ENCODE measurements around the gene TCF7L1. TPM values are rescaled to one million over a fixed set of nuclear protein-coding genes. Genes with fewer than 3 reads are reported as not detected.
A peak's percentile ranks its signal among the peaks of the same experiment; 100 is the strongest.
"Not testable (repeated sequence)": the region's sequence is repeated elsewhere in the genome, so short reads cannot be mapped to it uniquely, and the experiment has no call there.

Gene TCF7L1
- total RNA-seq, 1 donor from 2014 or later: 1.3 TPM

DNA sequence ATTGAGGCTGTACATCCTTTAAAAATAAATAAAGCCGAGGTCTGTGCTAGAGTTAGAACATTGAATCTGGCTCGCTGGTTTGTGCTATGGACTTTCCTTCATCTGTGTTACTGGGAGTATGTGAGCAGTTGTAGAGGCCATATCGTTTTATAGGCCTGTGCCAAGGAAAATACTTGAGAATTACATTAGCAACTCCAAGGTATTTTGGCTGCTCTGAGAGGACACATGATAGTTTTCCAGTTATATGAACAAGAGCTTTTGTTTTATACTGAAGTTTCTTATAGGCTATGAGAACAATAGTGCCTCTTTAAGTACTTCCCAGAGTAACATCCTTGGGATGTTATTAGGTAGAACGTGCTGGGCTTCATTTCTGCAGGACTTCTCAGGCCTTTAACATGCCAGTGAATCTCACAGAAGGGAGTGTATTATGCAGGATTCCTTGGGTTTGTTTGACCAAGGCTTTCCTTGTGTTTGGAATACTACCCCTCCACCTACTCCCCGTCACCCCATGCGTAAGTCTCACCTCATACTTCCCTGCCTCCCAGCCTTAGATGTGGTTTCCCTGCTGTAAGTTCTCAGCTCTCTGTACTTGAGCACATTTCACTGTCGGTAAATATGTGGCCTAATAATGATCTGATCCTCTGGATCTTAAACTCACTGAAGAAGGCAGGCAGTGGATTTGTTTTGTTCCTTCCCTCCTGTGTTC, 21.0 kb downstream of the TCF7L1 start:
- H3K27me3 ChIP-seq (ENCODE audit: control insufficient read depth, insufficient read depth, low read length): no peaks in the 10 kb centered on the region
- FAIRE-seq (no peak), DNase-seq (ENCODE audit: low read depth) (peak; percentile 82)
- H3K36me3 ChIP-seq (ENCODE audit: control insufficient read depth, insufficient read depth, low read length): no peaks in the 10 kb centered on the region
- TF ChIP-seq, protein P1, sequence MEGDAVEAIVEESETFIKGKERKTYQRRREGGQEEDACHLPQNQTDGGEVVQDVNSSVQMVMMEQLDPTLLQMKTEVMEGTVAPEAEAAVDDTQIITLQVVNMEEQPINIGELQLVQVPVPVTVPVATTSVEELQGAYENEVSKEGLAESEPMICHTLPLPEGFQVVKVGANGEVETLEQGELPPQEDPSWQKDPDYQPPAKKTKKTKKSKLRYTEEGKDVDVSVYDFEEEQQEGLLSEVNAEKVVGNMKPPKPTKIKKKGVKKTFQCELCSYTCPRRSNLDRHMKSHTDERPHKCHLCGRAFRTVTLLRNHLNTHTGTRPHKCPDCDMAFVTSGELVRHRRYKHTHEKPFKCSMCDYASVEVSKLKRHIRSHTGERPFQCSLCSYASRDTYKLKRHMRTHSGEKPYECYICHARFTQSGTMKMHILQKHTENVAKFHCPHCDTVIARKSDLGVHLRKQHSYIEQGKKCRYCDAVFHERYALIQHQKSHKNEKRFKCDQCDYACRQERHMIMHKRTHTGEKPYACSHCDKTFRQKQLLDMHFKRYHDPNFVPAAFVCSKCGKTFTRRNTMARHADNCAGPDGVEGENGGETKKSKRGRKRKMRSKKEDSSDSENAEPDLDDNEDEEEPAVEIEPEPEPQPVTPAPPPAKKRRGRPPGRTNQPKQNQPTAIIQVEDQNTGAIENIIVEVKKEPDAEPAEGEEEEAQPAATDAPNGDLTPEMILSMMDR (IDR thresholded peaks at IDR 0.05; ENCODE audit: insufficient read depth, low read length, severe bottlenecking): no peak
- no peak overlapping the region for H3K4me3 ChIP-seq (ENCODE audit: low read depth, low read length)

DNA sequence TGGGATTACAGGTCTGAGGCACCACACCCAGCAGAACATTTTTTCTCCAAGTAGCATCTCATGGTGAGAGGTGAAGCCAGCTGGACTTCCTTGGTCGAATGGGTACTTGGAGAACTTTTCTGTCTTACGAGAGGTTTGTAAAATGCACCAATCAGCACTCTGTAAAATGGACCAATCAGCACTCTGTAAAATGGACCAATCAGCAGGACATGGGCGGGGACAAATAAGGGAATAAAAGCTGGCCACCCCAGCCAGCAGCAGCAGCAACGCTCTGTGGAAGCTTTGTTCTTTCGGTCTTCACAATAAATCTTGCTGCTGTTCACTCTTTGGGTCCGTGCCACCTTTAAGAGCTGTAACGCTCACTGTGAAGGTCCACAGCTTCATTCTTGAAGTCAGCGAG, 21.9 kb downstream of the TCF7L1 start:
- H3K36me3 ChIP-seq (ENCODE audit: control insufficient read depth, insufficient read depth, low read length); DNase-seq (ENCODE audit: low read depth); FAIRE-seq; H3K4me3 ChIP-seq (ENCODE audit: low read depth, low read length); H3K27me3 ChIP-seq (ENCODE audit: control insufficient read depth, insufficient read depth, low read length): not testable (repeated sequence)

DNA sequence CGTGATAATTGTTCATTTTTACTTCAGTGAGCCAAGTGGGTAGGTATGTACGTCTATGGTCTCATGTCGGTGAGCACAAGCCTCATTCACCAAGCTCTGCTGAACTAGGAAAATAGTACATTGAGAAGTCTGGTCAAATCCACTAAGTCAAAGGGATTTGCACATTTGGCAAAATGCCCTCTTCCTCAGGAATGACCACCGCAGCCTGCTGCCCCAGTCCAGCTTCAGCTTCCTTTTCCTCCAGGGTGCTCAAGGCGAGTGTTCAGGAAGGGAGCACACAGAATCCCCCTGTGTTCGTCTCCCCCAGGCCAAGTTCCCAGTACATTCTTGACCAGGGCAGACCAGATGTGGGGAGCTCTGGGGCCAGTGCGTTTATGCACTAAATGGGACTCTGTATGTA, 23.0 kb downstream of the TCF7L1 start:
- Histone ChIP-seq H3K36me3 (ENCODE audit: control insufficient read depth, insufficient read depth, low read length) (no peaks in the 10 kb centered on the region), H3K4me3 (ENCODE audit: low read depth, low read length) (no peak overlapping the region), H3K27me3 (ENCODE audit: control insufficient read depth, insufficient read depth, low read length) (no peaks in the 10 kb centered on the region)
- DNase-seq (ENCODE audit: low read depth) (no peak), FAIRE-seq (no peak)
- TF ChIP-seq, protein P1 (IDR thresholded peaks at IDR 0.05; ENCODE audit: insufficient read depth, low read length, severe bottlenecking): no peak

DNA sequence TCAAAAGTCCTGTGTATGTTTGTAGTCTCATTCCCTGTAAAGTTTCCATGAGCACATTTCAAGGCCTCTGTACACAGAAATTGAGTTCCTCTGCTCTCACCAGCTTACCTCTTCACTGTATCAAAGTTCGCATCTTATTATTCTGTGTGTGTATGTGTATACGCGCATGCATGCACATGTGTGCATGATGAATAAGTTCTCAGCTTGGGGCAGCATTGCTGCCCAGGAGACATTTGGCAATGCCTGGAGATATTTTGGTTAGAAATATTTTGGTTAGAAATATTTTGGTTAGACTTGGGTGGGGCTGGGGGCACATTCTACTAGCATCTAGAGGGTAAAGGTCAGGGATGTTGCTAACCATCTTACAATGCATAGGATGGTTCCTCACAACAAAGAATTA, 23.4 kb downstream of the TCF7L1 start:
- Histone ChIP-seq H3K27me3 (ENCODE audit: control insufficient read depth, insufficient read depth, low read length) (no peaks in the 10 kb centered on the region), H3K4me3 (ENCODE audit: low read depth, low read length) (no peak overlapping the region), H3K36me3 (ENCODE audit: control insufficient read depth, insufficient read depth, low read length) (no peaks in the 10 kb centered on the region)
- TF ChIP-seq, protein P1 (IDR thresholded peaks at IDR 0.05; ENCODE audit: insufficient read depth, low read length, severe bottlenecking): no peak
- no peak for FAIRE-seq
- no peak for DNase-seq (ENCODE audit: low read depth)

DNA sequence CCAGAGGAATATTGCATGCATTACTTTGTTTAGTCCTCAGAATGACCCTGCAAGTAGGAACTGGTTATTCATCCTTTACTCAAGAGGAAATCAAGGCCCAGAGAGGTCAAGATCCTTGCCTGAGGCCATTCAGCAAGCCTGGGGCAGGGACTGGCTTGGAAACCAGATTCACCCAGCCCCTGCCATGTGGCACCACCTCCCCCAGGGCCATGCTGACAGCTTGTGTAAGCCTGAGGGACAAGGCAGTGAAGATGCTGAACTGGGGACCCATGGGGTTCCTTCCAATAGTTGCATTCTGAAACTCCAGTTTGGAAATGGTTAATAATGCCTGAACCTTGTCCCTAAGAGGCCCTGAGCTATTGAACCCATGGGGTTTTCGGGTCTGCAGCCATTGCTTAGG, 24.2 kb downstream of the TCF7L1 start:
- DNase-seq (ENCODE audit: low read depth) (no peak), FAIRE-seq (no peak)
- no peak overlapping the region for H3K4me3 ChIP-seq (ENCODE audit: low read depth, low read length)
- no peaks in the 10 kb centered on the region for H3K36me3 ChIP-seq (ENCODE audit: control insufficient read depth, insufficient read depth, low read length)
- TF ChIP-seq, protein P1 (IDR thresholded peaks at IDR 0.05; ENCODE audit: insufficient read depth, low read length, severe bottlenecking): no peak
- no peaks in the 10 kb centered on the region for H3K27me3 ChIP-seq (ENCODE audit: control insufficient read depth, insufficient read depth, low read length)

DNA sequence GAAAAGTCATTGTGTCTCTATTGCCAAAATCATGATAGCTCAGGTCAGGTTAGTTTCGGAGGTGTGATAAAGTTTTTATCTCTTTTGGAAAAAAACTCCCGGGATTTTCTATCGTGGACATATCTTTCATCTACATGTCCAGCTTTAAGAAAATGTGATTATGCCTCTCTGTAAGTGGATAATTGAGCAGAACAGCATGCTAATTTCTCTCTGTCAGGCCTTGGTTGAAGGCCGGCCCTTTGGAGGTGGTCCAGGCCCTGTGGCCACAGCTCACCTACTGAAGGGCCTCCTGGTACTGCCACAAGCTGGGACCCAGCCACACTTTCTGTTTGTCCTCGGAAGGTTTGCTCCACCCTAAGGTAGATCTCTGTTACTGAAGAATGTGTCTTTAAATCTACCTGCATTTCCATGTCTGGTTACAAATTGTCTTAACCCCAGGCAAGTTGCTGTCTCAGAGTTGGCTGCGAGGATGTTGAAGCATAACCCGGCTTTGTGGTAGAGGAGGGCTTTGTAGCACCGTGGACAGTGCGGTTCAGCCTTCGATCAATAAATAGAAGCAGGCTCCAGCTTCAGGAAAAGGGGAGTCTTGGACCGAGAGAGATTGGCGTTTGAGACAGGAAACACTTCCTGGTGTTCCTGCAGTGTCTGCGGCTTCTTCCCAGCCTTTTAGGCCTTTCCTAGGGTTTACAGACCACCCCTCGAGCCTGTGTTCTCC, 25.5 kb downstream of the TCF7L1 start:
- TF ChIP-seq, protein P1 (IDR thresholded peaks at IDR 0.05; ENCODE audit: insufficient read depth, low read length, severe bottlenecking): no peak
- H3K4me3 ChIP-seq (ENCODE audit: low read depth, low read length): no peak overlapping the region
- FAIRE-seq: no peak
- no peaks in the 10 kb centered on the region for H3K27me3 ChIP-seq (ENCODE audit: control insufficient read depth, insufficient read depth, low read length)
- DNase-seq (ENCODE audit: low read depth): no peak
- no peaks in the 10 kb centered on the region for H3K36me3 ChIP-seq (ENCODE audit: control insufficient read depth, insufficient read depth, low read length)
